ENCODE data around the gene ARRB2.

Gene ARRB2

GRCh38 chr17:4719684-4720221 is 9.3 kb downstream of the ARRB2 start:
- TF ChIP-seq CTCF (IDR thresholded peaks at IDR 0.05; ENCODE audit: borderline replicate concordance, insufficient read depth, low read depth, low read length): no peak

GRCh38 chr17:4720787-4721186 is 10.4 kb downstream of the ARRB2 start:
- no peak for TF ChIP-seq CTCF (IDR thresholded peaks at IDR 0.05; ENCODE audit: borderline replicate concordance, insufficient read depth, low read depth, low read length)
- H3K4me3 ChIP-seq (ENCODE audit: low read depth, low read length): no peak overlapping the region

More at GRCh38 chr17:4719684-4720221, 9.3 kb downstream of the ARRB2 start:
- no peak overlapping the region for H3K4me3 ChIP-seq (ENCODE audit: low read depth, low read length)

GRCh38 chr17:4721203-4722135 is 11.0 kb downstream of the ARRB2 start:
- H3K4me3 ChIP-seq (ENCODE audit: low read depth, low read length): no peak overlapping the region
- TF ChIP-seq CTCF (IDR thresholded peaks at IDR 0.05; ENCODE audit: borderline replicate concordance, insufficient read depth, low read depth, low read length): no peak

- H3K4me3 ChIP-seq (ENCODE audit: low read depth, low read length): no peak overlapping the region
- no peak for TF ChIP-seq CTCF (IDR thresholded peaks at IDR 0.05; ENCODE audit: borderline replicate concordance, insufficient read depth, low read depth, low read length)
Measured at GRCh38 chr17:4722678-4723240, 12.3 kb downstream of the ARRB2 start.

GRCh38 chr17:4724650-4725049 is 14.2 kb downstream of the ARRB2 start:
- H3K4me3 ChIP-seq (ENCODE audit: low read depth, low read length): no peak overlapping the region
- no peak for TF ChIP-seq CTCF (IDR thresholded peaks at IDR 0.05; ENCODE audit: borderline replicate concordance, insufficient read depth, low read depth, low read length)

DNA sequence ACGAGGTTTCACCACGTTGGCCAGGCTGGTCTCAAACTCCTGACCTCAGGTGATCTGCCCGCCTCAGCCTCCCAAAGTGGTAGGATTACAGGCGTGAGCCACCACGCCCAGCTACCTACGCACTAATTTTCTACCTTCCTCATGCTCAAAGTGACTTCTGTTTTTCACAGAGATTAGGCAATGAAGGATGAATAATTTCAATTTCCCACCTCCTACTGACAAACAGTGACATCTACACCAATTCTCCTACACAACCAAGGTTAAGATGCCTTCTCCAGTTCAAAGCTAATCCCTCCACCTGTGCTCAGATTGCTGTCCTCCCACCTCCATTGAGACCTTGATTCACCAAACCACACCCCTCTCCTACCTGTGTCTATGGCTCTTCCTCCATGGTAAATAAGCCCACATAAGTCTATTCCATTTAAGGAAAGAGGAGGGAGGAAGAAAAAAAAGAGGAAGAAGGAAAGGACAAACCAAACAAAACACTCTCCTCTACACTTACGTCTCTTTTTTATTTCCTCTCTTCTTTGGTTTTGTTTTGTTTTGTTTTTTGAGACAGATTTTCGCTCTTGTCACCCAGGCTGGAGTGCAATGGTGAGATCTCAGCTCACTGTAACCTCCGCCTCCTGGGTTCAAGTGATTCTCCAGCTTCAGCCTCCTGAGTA is 15.3 kb downstream of the ARRB2 start:
- TF ChIP-seq CTCF (IDR thresholded peaks at IDR 0.05; ENCODE audit: borderline replicate concordance, insufficient read depth, low read depth, low read length): no peak
- no peak overlapping the region for H3K4me3 ChIP-seq (ENCODE audit: low read depth, low read length)

Data from GM12875 (cell line).